ENCODE data around the gene FOSL2. TPM values are rescaled to one million over a fixed set of nuclear protein-coding genes. Genes with fewer than 3 reads are reported as not detected.

FOSL2 gene
- total RNA-seq, 3 donors from 2014 or later (not counting 1 experiment from before 2014, with no cell fraction given): 414 to 531 (median 455) TPM

- Mint-ChIP-seq H3K27ac (no peak overlapping the region), H3K36me3 (no peaks in the 10 kb centered on the region), H3K9me3 (no peaks in the 10 kb centered on the region), H3K27me3 (ENCODE audit: low read depth in 2 of 2) (no peaks in the 10 kb centered on the region), H3K4me3 (no peak overlapping the region), H3K4me1 (peaks cover 37 to 44% of the 10 kb centered on the region in 2 donors)
- no peak for ATAC-seq
- H3K4me3 ChIP-seq (ENCODE audit: low read length): no peak overlapping the region
- DNase-seq: no peak
- no peak for TF ChIP-seq CTCF (IDR thresholded peaks at IDR 0.05)
- WGBS (ENCODE audit: insufficient coverage): 94% methylated on average over 5 of the region's 5 CpGs
- H3K27ac ChIP-seq (ENCODE audit: low read length): no peak overlapping the region
- peaks cover 22% of the 10 kb centered on the region for H3K4me1 ChIP-seq (ENCODE audit: control insufficient read depth, insufficient read depth, low read length)
- no peaks in the 10 kb centered on the region for H3K27me3 ChIP-seq (ENCODE audit: control insufficient read depth, insufficient read depth, low read length)
- no peaks in the 10 kb centered on the region for H3K36me3 ChIP-seq (ENCODE audit: control insufficient read depth, insufficient read depth, low read length)
- intact Hi-C loops (cut with micrococcal nuclease): no loop called here
- no peaks in the 10 kb centered on the region for H3K9me3 ChIP-seq (ENCODE audit: control insufficient read depth, insufficient read depth, low read length)
Observed at GRCh38 chr2:28374331-28374730, 18.3 kb upstream of the FOSL2 start.

GRCh38 chr2:28375236-28375635 lies 17.4 kb upstream of the FOSL2 start:
- no peak overlapping the region for H3K27ac Mint-ChIP-seq
- intact Hi-C loops (cut with micrococcal nuclease): no loop called here
- no peak for ATAC-seq
- no peaks in the 10 kb centered on the region for H3K36me3 Mint-ChIP-seq
- Histone ChIP-seq H3K27me3 (ENCODE audit: control insufficient read depth, insufficient read depth, low read length) (no peaks in the 10 kb centered on the region), H3K36me3 (ENCODE audit: control insufficient read depth, insufficient read depth, low read length) (no peaks in the 10 kb centered on the region), H3K9me3 (ENCODE audit: control insufficient read depth, insufficient read depth, low read length) (no peaks in the 10 kb centered on the region), H3K4me1 (ENCODE audit: control insufficient read depth, insufficient read depth, low read length) (peaks cover 31% of the 10 kb centered on the region), H3K4me3 (ENCODE audit: low read length) (no peak overlapping the region), H3K27ac (ENCODE audit: low read length) (no peak overlapping the region)
- peaks cover 39 to 52% of the 10 kb centered on the region in 2 donors for H3K4me1 Mint-ChIP-seq
- H3K9me3 Mint-ChIP-seq: no peaks in the 10 kb centered on the region
- 79% methylated on average over 3 of the region's 3 CpGs for WGBS (ENCODE audit: insufficient coverage)
- TF ChIP-seq CTCF (IDR thresholded peaks at IDR 0.05): no peak
- no peaks in the 10 kb centered on the region for H3K27me3 Mint-ChIP-seq (ENCODE audit: low read depth in 2 of 2)
- no peak for DNase-seq
- H3K4me3 Mint-ChIP-seq: no peak overlapping the region

DNA sequence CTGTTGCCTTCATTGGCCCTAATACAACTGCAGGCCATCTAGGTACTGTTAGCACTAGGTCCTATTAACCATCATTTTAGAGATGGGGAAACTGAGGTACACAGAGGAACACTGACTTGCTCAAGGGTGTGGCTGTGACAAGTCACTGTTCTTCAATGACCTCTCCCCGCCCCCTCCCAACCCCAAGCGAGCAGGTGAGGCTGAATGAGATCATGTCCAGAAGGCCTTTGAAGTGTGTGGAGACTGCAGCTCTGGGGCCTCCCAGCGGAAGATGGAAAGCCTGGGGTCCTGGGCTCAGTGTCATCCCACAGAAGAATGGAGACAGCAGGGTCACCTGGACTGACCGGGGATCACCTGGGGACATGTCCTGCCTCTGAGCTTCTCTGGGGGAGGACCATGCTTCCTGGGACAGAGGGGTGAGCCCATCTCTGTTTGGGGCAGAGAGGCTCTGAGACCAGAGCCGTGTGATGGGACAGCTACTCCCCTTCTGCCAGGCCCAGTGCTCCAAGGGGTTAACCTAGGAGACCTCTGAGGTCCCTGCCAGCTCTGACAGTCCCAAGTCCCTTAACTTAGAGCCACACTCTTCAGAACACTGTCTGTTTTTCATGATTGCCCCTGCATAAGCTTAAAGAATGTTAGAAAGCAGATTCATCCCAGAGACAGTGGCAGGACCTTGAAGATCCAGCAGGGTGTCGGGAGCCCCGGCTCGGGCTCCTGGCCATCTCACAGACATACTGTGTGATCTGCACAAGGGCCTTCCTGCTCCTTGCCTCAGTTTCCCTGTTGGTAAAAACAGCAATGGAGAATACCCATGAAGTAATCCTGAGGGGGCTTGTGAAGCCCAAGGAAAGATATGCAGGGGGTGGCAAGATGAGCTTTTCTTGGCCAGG lies 16.7 kb upstream of the FOSL2 start:
- Histone ChIP-seq H3K36me3 (ENCODE audit: control insufficient read depth, insufficient read depth, low read length) (no peaks in the 10 kb centered on the region), H3K27ac (ENCODE audit: low read length) (no peak overlapping the region), H3K9me3 (ENCODE audit: control insufficient read depth, insufficient read depth, low read length) (no peaks in the 10 kb centered on the region), H3K4me1 (ENCODE audit: control insufficient read depth, insufficient read depth, low read length) (peaks cover 37% of the 10 kb centered on the region), H3K4me3 (ENCODE audit: low read length) (no peak overlapping the region), H3K27me3 (ENCODE audit: control insufficient read depth, insufficient read depth, low read length) (no peaks in the 10 kb centered on the region)
- Mint-ChIP-seq H3K4me3 (no peak overlapping the region), H3K27ac (no peak overlapping the region), H3K36me3 (no peaks in the 10 kb centered on the region), H3K27me3 (ENCODE audit: low read depth in 2 of 2) (no peaks in the 10 kb centered on the region), H3K9me3 (no peaks in the 10 kb centered on the region), H3K4me1 (peaks cover 35 to 53% of the 10 kb centered on the region in 2 donors)
- intact Hi-C loops (cut with micrococcal nuclease): no loop called here
- WGBS (ENCODE audit: insufficient coverage): 93% methylated on average over 8 of the region's 8 CpGs
- TF ChIP-seq CTCF (IDR thresholded peaks at IDR 0.05): no peak
- DNase-seq: no peak
- no peak for ATAC-seq

All from natural killer cell (primary cell).